ENCODE data around the gene LAGE3. TPM values are rescaled to one million over a fixed set of nuclear protein-coding genes. Genes with fewer than 3 reads are reported as not detected.

LAGE3 gene
- total and polyA plus RNA-seq, 10 of the 15 experiments (the other 5 are each of a cell fraction or from before 2014, with no cell fraction given) = 5.3 to 63.7 (median 19.7) TPM

- CTCF ChIA-PET = no interaction called here
- in situ Hi-C loops (cut with MboI) = no loop called here
- no peak overlapping the region for H3K4me3 ChIP-seq
- H3K36me3 ChIP-seq (ENCODE audit: control insufficient read depth in 2 of 2, insufficient read depth in 2 of 2, low read length in 1 of 2) = peaks cover 0 to 2% of the 10 kb centered on the region in 2 experiments; a peak in 3 of 4 replicates
- DNase-seq (ENCODE audit: low read depth, low spot score) = no peak
- whole genome bisulfite sequencing (ENCODE audit: insufficient coverage, insufficient replicate concordance, low lambda C conversion rate, missing lambda C conversion rate) = 94% methylated on average over 19 of the region's 21 CpGs
- BruUV-seq (replicated peaks) = no TSS peak
- no peaks in the 10 kb centered on the region for H4K20me1 ChIP-seq (ENCODE audit: control insufficient read depth, insufficient read depth)
- POLR2A ChIA-PET = no interaction called here
- H3K79me2 ChIP-seq (ENCODE audit: control insufficient read depth, insufficient read depth, low read length) = no peaks in the 10 kb centered on the region
- no peaks in the 10 kb centered on the region for H3K4me1 ChIP-seq (ENCODE audit: control insufficient read depth, insufficient read depth, low read length)
- no peak overlapping the region for H3K9ac ChIP-seq (ENCODE audit: control insufficient read depth, insufficient read depth, low read length)
- RAD21 ChIA-PET (ENCODE audit: unreplicated experiment) = no interaction called here
- no peak for FAIRE-seq
- H3K27me3 ChIP-seq (replicated peaks in 1 of 2; ENCODE audit: control insufficient read depth in 2 of 2, insufficient read depth in 2 of 2, low read length in 1 of 2) = no peaks in the 10 kb centered on the region
- ATAC-seq = no peak
- intact Hi-C loops (cut with micrococcal nuclease; ENCODE audit: unreplicated experiment) = no loop called here
- no peaks in the 10 kb centered on the region; the same call in 2 of the 3 replicates for H3K9me3 ChIP-seq (replicated peaks; ENCODE audit: control insufficient read depth, insufficient read depth, low read length)
- H3K4me2 ChIP-seq (ENCODE audit: control insufficient read depth, insufficient read depth) = no peak overlapping the region
- TF ChIP-seq GABPA (IDR thresholded peaks at IDR 0.05; ENCODE audit: low read depth) = no peak
- TF ChIP-seq NR2C1 (IDR thresholded peaks at IDR 0.05) = no peak
- no peak for TF ChIP-seq IKZF2 (IDR thresholded peaks at IDR 0.05)
- H3K27ac ChIP-seq (ENCODE audit: control insufficient read depth, insufficient read depth) = no peak overlapping the region
- SMC1A ChIA-PET (ENCODE audit: uncharacterized antibody, unreplicated experiment) = no interaction called here
- no peak overlapping the region for H2AFZ ChIP-seq (ENCODE audit: control insufficient read depth, low read depth, low read length)
These were observed 11.5 kb downstream of the LAGE3 start for GRCh38 chrX:154467556-154467955.

- in situ Hi-C loops (cut with MboI) = no loop called here
- ChIA-PET RAD21 (ENCODE audit: unreplicated experiment) (no interaction called here), SMC1A (ENCODE audit: uncharacterized antibody, unreplicated experiment) (no interaction called here)
These were observed 12.2 kb downstream of the LAGE3 start for GRCh38 chrX:154466907-154467306.

More at GRCh38 chrX:154466907-154467306, 12.2 kb downstream of the LAGE3 start:
- BruUV-seq (replicated peaks) = no TSS peak
- H3K9ac ChIP-seq (ENCODE audit: control insufficient read depth, insufficient read depth, low read length) = no peak overlapping the region
- no peaks in the 10 kb centered on the region for H3K27me3 ChIP-seq (replicated peaks in 1 of 2; ENCODE audit: control insufficient read depth in 2 of 2, insufficient read depth in 2 of 2, low read length in 1 of 2)
- ChIA-PET POLR2A (no interaction called here), CTCF (no interaction called here)
- H3K27ac ChIP-seq (ENCODE audit: control insufficient read depth, insufficient read depth) = no peak overlapping the region
- no peak for DNase-seq (ENCODE audit: low read depth, low spot score)
- intact Hi-C loops (cut with micrococcal nuclease; ENCODE audit: unreplicated experiment) = no loop called here
- H3K36me3 ChIP-seq (ENCODE audit: control insufficient read depth in 2 of 2, insufficient read depth in 2 of 2, low read length in 1 of 2) = peaks cover 0 to 2% of the 10 kb centered on the region in 2 experiments; a peak in 3 of 4 replicates
- no peaks in the 10 kb centered on the region for H3K79me2 ChIP-seq (ENCODE audit: control insufficient read depth, insufficient read depth, low read length)
- no peaks in the 10 kb centered on the region; the same call in 2 of the 3 replicates for H3K9me3 ChIP-seq (replicated peaks; ENCODE audit: control insufficient read depth, insufficient read depth, low read length)
- no peak overlapping the region for H3K4me3 ChIP-seq
- H3K4me1 ChIP-seq (ENCODE audit: control insufficient read depth, insufficient read depth, low read length) = no peaks in the 10 kb centered on the region
- TF ChIP-seq RBBP5 (conservative IDR thresholded peaks at IDR 0.05) = no peak
- TF ChIP-seq HCFC1 (IDR thresholded peaks at IDR 0.05; ENCODE audit: low read length) = no peak
- no peak for TF ChIP-seq RCOR1 (conservative IDR thresholded peaks at IDR 0.05; ENCODE audit: low read depth, low read length)
- no peak for TF ChIP-seq CHD2 (IDR thresholded peaks at IDR 0.05; ENCODE audit: borderline replicate concordance, low read depth, low read length)
- no peak for TF ChIP-seq ATF7 (IDR thresholded peaks at IDR 0.05; ENCODE audit: low read depth)
- TF ChIP-seq KDM1A (IDR thresholded peaks at IDR 0.05; ENCODE audit: borderline replicate concordance) = no peak
- no peak for TF ChIP-seq E2F8 (IDR thresholded peaks at IDR 0.05; ENCODE audit: low read depth, partially characterized antibody)
- TF ChIP-seq NFXL1 (IDR thresholded peaks at IDR 0.05; ENCODE audit: borderline replicate concordance) = no peak
- TF ChIP-seq NFYB (IDR thresholded peaks at IDR 0.05; ENCODE audit: insufficient read depth, low read depth, low read length) = no peak
- no peak for TF ChIP-seq TCF7 (IDR thresholded peaks at IDR 0.05; ENCODE audit: borderline replicate concordance)
- no peak for TF ChIP-seq ZNF384 (IDR thresholded peaks at IDR 0.05; ENCODE audit: borderline replicate concordance, low read depth, low read length)
- H4K20me1 ChIP-seq (ENCODE audit: control insufficient read depth, insufficient read depth) = no peaks in the 10 kb centered on the region
- H3K4me2 ChIP-seq (ENCODE audit: control insufficient read depth, insufficient read depth) = no peak overlapping the region
- H2AFZ ChIP-seq (ENCODE audit: control insufficient read depth, low read depth, low read length) = no peak overlapping the region
- no peak for ATAC-seq
- FAIRE-seq = no peak
- 64% methylated on average over 14 of the region's 15 CpGs for WGBS (ENCODE audit: insufficient coverage, insufficient replicate concordance, low lambda C conversion rate, missing lambda C conversion rate)

Data from GM12878 (cell line).